RWPE2 (cell line): Measurements from ENCODE around the gene C14orf93.
A peak's percentile ranks its signal among the peaks of the same experiment; 100 is the strongest.

Experiments used
- ATAC-seq: fragments of 200-7000 bp; cut with Tn5 transposase; 3 replicates; pipeline ENCODE4 v1.9.1; 2021; ENCODE audit warnings: low read depth
- DNase-seq: peaks from one replicate; pipeline ENCODE4 v3.0.0-alpha.2; 2020; ENCODE audit warnings: low spot score
- H3K27ac ChIP-seq: fragments of 450-650 bp; 2 replicates; pipeline ENCODE4 v1.5.1; 2017; ENCODE audit warnings: mild to moderate bottlenecking; ENCODE audit not compliant: poor library complexity, severe bottlenecking
- H3K27me3 ChIP-seq: fragments of 250-450 bp; sonication (Bioruptor Pico); 2 replicates; pipeline ENCODE4 v1.5.1; 2021; ENCODE audit warnings: mild to moderate bottlenecking, moderate library complexity; ENCODE audit not compliant: insufficient read depth, poor library complexity, severe bottlenecking
- H3K36me3 ChIP-seq: fragments of 250-450 bp; sonication (Bioruptor Pico); 2 replicates; pipeline ENCODE4 v1.5.1; 2020; ENCODE audit warnings: low read depth, mild to moderate bottlenecking, moderate library complexity
- H3K4me1 ChIP-seq: fragments of 250-450 bp; sonication (Bioruptor Pico); 2 replicates; pipeline ENCODE4 v1.5.1; 2021; ENCODE audit warnings: mild to moderate bottlenecking, moderate library complexity; ENCODE audit not compliant: insufficient read depth, poor library complexity, severe bottlenecking
- H3K4me3 ChIP-seq: fragments of 250-450 bp; sonication (Bioruptor Pico); 2 replicates; pipeline ENCODE4 v1.5.1; 2021; ENCODE audit warnings: mild to moderate bottlenecking, moderate library complexity; ENCODE audit not compliant: severe bottlenecking
- H3K9me3 ChIP-seq: fragments of 250-450 bp; sonication (Bioruptor Pico); 2 replicates; pipeline ENCODE4 v1.5.1; 2021; ENCODE audit warnings: mild to moderate bottlenecking, moderate library complexity; ENCODE audit not compliant: severe bottlenecking
- TF ChIP-seq, protein P1 (sequence below): fragments of 450-650 bp; IDR thresholded peaks from one replicate; pipeline ENCODE4 v1.5.1; 2017; ENCODE audit warnings: mild to moderate bottlenecking, moderate library complexity; ENCODE audit not compliant: poor library complexity, severe bottlenecking

The C14orf93 gene

DNA sequence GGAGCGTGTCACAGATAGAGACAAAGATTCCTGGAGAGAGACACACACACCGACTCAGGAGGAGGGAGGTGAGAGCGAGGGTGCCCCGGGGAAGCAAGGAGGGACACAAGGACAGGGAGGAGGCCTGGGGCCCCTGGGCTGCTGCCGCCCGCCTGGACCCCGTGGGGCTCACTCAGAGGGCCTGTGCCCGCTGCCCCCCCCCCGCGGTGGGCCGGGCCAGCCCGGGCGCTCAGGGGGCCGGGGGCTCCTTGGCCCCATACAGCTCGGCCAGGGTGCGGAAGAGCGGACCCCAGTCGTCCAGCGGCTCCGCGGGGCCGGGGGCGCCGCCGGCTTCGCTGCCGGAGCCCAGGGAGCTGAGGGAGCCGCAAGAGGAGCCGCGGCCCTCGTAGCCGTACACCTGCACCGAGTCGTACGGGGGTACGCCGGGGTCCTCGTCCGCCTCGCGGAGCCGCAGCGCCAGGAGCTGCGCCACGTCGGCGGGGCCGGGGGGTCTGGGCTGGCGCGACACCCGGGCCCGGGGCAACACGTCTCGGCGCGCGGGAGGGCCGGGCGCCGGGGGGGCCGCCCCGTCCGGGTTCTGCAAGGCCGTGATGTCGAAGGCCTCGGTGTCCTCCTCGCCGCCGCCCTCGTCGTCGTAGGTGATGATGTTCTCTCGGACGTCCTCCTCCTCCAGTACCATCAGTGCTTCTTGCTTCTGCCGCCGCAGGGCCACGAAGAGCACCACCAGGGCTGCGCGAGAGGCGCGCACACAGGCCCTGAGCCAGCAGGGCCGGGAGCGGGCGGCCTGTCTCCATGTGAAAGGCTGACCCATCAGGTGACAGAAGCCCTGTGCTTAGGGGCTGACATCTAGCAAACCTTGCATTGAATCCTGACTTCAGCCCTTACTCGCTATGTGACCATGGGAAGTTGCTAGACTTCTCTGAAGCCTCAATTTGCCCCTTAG is 38.1 kb upstream of the C14orf93 start:
- H3K27me3 ChIP-seq = no peaks in the 10 kb centered on the region
- H3K4me3 ChIP-seq = no peak overlapping the region
- H3K27ac ChIP-seq = no peak overlapping the region
- no peaks in the 10 kb centered on the region for H3K9me3 ChIP-seq
- ATAC-seq (no peak), DNase-seq (no peak)
- H3K4me1 ChIP-seq = no peaks in the 10 kb centered on the region
- H3K36me3 ChIP-seq = no peaks in the 10 kb centered on the region
- TF ChIP-seq, protein P1, sequence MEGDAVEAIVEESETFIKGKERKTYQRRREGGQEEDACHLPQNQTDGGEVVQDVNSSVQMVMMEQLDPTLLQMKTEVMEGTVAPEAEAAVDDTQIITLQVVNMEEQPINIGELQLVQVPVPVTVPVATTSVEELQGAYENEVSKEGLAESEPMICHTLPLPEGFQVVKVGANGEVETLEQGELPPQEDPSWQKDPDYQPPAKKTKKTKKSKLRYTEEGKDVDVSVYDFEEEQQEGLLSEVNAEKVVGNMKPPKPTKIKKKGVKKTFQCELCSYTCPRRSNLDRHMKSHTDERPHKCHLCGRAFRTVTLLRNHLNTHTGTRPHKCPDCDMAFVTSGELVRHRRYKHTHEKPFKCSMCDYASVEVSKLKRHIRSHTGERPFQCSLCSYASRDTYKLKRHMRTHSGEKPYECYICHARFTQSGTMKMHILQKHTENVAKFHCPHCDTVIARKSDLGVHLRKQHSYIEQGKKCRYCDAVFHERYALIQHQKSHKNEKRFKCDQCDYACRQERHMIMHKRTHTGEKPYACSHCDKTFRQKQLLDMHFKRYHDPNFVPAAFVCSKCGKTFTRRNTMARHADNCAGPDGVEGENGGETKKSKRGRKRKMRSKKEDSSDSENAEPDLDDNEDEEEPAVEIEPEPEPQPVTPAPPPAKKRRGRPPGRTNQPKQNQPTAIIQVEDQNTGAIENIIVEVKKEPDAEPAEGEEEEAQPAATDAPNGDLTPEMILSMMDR = no peak

DNA sequence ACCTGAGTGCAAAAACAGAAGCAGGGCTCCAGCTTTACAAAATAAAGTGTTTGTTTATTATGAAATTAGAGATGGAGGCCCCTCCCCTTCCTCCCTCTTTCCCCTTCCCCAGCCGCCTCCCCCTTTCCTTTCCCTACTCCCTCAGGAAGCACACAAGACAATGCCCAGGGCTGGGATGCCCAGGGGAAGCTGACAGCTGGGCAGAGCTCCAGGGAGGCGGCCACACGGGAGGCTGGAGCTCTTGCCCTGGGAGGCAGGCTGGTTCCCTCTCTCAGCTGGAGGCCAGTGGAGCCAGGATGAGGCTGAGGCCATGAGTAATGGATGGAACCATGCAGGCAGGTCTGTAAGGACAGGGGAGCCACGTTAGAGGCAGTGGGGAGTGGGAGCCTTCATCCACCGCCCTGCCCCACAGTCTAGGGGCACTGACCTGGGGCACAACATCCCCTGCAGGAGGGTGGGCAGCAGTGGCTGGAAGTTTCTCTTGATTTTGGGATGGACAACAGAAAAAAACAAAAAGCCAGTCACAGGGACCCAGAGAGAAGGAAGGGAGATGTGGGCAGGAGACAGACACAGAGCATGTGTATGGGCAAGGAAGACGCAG is 37.2 kb upstream of the C14orf93 start:
- Histone ChIP-seq H3K27me3 (no peaks in the 10 kb centered on the region), H3K4me3 (no peak overlapping the region), H3K4me1 (no peaks in the 10 kb centered on the region), H3K27ac (no peak overlapping the region), H3K36me3 (no peaks in the 10 kb centered on the region), H3K9me3 (no peaks in the 10 kb centered on the region)
- TF ChIP-seq, protein P1 = no peak
- no peak for DNase-seq
- 0 out of 3 replicates have a peak, but pooled peaks have one; percentile 7 for ATAC-seq

DNA sequence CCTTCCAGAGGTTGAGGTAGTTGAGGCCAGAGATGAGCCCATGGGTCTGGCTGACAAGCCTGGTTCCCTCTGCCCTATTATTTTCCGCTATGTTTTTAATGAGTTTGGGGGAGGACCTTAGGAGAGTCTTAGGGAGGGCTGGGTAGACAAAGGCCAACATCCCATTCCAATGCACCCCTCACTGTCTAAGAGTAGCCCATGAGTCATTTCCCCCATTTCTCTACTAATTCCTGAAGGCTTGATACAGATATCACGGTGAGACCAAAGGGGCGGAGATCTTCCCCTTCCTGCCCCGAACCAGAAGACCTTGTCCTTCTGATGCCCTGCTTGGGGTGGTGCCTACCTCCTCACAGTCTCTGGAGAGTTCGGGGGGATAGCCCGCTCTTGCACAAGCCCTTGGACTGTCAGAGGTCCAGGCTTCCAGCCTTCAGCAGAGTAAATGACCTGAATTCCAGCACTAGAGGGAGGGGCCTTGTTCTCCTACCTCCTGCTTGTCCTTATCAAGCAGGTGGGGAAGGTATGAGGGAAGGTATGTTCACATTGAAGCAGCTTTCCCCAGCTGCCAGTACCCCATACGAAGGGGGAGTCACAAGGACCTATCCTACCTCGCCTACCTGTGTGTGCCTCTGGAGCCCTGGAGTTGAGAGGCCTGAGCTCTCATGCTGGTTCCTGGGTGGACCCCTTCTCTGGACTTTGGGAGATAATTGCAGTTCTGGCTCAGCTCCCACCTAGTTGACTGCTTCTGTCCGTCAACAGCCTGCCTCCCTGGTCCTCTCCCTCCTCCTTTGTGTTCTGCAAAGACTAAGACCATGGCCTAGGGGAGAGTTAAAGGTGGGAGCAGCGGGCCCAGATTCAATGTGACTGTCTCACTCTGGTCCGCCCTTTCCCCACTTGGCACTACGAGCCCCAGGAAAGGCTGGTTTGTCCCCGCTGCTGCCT is 35.7 kb upstream of the C14orf93 start:
- ATAC-seq (peak; percentile 22; the same call in 2 of the 3 replicates), DNase-seq (no peak)
- Histone ChIP-seq H3K27ac (no peak overlapping the region), H3K9me3 (no peaks in the 10 kb centered on the region), H3K4me1 (no peaks in the 10 kb centered on the region), H3K4me3 (no peak overlapping the region), H3K36me3 (no peaks in the 10 kb centered on the region), H3K27me3 (no peaks in the 10 kb centered on the region)
- TF ChIP-seq, protein P1 = no peak

DNA sequence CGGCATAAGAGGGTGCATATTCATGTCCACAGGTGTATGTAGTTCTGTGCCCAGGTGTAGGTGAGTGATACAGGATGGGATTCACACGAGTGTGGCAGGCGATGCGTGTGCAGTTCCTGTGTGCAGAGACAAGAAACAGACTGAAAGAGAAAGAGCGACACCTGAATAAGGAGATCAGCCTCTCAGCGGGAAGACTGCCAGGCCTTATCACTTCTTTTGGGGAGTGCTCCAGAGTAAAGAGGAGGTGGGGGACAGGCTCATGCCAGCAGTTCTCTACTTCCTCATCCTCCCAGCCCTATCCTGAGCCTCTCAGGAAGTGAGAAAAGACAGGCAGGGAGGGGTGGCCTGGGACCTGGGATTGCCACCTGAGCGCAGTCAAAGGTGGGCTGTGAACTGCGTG is 34.9 kb upstream of the C14orf93 start:
- no peak overlapping the region for H3K27ac ChIP-seq
- H3K4me3 ChIP-seq = no peak overlapping the region
- no peak for DNase-seq
- TF ChIP-seq, protein P1 = no peak
- H3K36me3 ChIP-seq = no peaks in the 10 kb centered on the region
- no peaks in the 10 kb centered on the region for H3K27me3 ChIP-seq
- ATAC-seq = no peak
- no peaks in the 10 kb centered on the region for H3K9me3 ChIP-seq
- H3K4me1 ChIP-seq = no peaks in the 10 kb centered on the region
